GM12878 (cell line): ENCODE data around the gene AP5Z1.

Source experiments
- CREB1 ChIP-seq: IDR thresholded peaks from 2 replicates; pipeline ENCODE4 v1.6.1; 2012; ENCODE audit warnings: low read depth, mild to moderate bottlenecking, inconsistent platforms
- EP300 ChIP-seq, 2 experiments: fragments of 150-350 bp in 1 of 2; IDR thresholded peaks; 2 replicates each; pipeline ENCODE4 v1.6.1; 2011 to 2012; ENCODE audit warnings: low read depth in 2 of 2, low read length in 2 of 2, borderline replicate concordance in 1 of 2, improper control_type of control experiment in 1 of 2, inconsistent platforms in 1 of 2; ENCODE audit not compliant: control insufficient read depth in 1 of 2
- MYC ChIP-seq: IDR thresholded peaks from 2 replicates; pipeline ENCODE4 v1.6.1; 2011; ENCODE audit warnings: mild to moderate bottlenecking, low read length, moderate library complexity, inconsistent platforms; ENCODE audit not compliant: insufficient read depth, insufficient replicate concordance, insufficient read length, severe bottlenecking
- POLR2A ChIP-seq: IDR thresholded peaks from 2 replicates; pipeline ENCODE4 v1.6.1; 2011; ENCODE audit warnings: low read depth, mild to moderate bottlenecking, low read length
- POLR2AphosphoS5 ChIP-seq: IDR thresholded peaks from 2 replicates; pipeline ENCODE4 v1.6.1; 2011; ENCODE audit warnings: mild to moderate bottlenecking, low read length, inconsistent platforms
- SP1 ChIP-seq: IDR thresholded peaks from one replicate; pipeline ENCODE4 v1.6.1; 2011; ENCODE audit warnings: low read depth, low read length

GRCh38 chr7:4800487-4800886, 25.1 kb downstream of the AP5Z1 start:
- TF ChIP-seq SP1 (no peak), EP300 (IDR thresholded peaks at IDR 0.05; ENCODE audit: borderline replicate concordance in 1 of 2, control insufficient read depth in 1 of 2, low read depth in 2 of 2, low read length in 2 of 2) (no peak), POLR2AphosphoS5 (no peak), POLR2A (no peak), MYC (no peak), CREB1 (no peak)
